Bronchial epithelial cell (primary cell): ENCODE results near the gene SPOPL. TPM values are rescaled to one million over a fixed set of nuclear protein-coding genes. Genes with fewer than 3 reads are reported as not detected.
"Not testable (repeated sequence)": the region's sequence is repeated elsewhere in the genome, so short reads cannot be mapped to it uniquely, and the experiment has no call there.

Experiments used
- DNase-seq: peaks from one replicate; pipeline ENCODE4 v3.0.0-alpha.2; 2010; ENCODE audit warnings: low read depth
- FAIRE-seq: peaks from 2 replicates; lab custom pipeline; 2011; peaks lifted over from hg19 to GRCh38; lab: Jason Lieb, UNC
- H3K27me3 ChIP-seq: 2 replicates; pipeline ENCODE4 v1.5.1; 2011; ENCODE audit warnings: low read length; ENCODE audit not compliant: control insufficient read depth, insufficient read depth
- H3K36me3 ChIP-seq: 2 replicates; pipeline ENCODE4 v1.5.1; 2011; ENCODE audit warnings: low read length; ENCODE audit not compliant: control insufficient read depth, insufficient read depth
- H3K4me3 ChIP-seq: 2 replicates; pipeline ENCODE4 v1.5.1; 2011; ENCODE audit warnings: mild to moderate bottlenecking, low read depth, low read length, control low read depth
- total RNA-seq: library from RNA; depleted of rRNA; stranded (reverse); fragments of >200 nt; gene quantifications from 2 replicates; pipeline ENCODE4 v1.2.1, GENCODE V29; 2014
- TF ChIP-seq, protein P1 (sequence below): IDR thresholded peaks from 2 replicates; pipeline ENCODE4 v1.5.1; 2011; ENCODE audit warnings: mild to moderate bottlenecking, moderate library complexity, low read length, control low read depth, inconsistent platforms; ENCODE audit not compliant: insufficient read depth, severe bottlenecking

Gene SPOPL
- total RNA-seq, 1 donor from 2014 or later = 34.8 TPM

DNA sequence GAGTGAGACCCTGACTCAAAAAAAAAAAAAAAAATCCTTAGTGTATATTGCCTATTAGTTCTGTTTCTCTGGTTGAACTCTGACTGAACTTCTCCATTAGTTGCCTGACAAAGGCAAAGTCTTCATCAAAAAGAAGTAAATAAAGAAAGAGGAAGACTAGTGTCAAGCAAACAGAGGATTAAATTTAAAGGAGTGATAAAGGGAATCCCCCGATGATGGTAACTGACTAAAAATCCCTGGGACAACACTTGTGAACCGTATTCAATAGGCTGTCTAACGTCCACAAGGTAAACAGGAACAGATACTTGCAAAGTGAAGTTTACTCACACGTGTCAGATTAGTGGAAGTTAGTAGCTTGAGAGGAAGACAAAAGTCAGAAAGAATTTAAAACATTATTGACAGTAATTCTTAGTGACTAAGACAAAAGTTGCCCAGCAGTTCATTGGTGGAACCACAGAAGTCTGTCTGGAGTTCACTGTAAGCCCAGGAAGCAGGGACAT is 26.2 kb upstream of the SPOPL start:
- TF ChIP-seq, protein P1, sequence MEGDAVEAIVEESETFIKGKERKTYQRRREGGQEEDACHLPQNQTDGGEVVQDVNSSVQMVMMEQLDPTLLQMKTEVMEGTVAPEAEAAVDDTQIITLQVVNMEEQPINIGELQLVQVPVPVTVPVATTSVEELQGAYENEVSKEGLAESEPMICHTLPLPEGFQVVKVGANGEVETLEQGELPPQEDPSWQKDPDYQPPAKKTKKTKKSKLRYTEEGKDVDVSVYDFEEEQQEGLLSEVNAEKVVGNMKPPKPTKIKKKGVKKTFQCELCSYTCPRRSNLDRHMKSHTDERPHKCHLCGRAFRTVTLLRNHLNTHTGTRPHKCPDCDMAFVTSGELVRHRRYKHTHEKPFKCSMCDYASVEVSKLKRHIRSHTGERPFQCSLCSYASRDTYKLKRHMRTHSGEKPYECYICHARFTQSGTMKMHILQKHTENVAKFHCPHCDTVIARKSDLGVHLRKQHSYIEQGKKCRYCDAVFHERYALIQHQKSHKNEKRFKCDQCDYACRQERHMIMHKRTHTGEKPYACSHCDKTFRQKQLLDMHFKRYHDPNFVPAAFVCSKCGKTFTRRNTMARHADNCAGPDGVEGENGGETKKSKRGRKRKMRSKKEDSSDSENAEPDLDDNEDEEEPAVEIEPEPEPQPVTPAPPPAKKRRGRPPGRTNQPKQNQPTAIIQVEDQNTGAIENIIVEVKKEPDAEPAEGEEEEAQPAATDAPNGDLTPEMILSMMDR = no peak
- no peak overlapping the region for H3K4me3 ChIP-seq
- no peak for FAIRE-seq
- peak; percentile 27 for DNase-seq
- no peaks in the 10 kb centered on the region for H3K36me3 ChIP-seq
- H3K27me3 ChIP-seq = no peaks in the 10 kb centered on the region

- DNase-seq (peak; percentile 66), FAIRE-seq (no peak)
- H3K27me3 ChIP-seq = no peaks in the 10 kb centered on the region
- TF ChIP-seq, protein P1 = no peak
- no peaks in the 10 kb centered on the region for H3K36me3 ChIP-seq
- H3K4me3 ChIP-seq = no peak overlapping the region
These were observed 25.4 kb upstream of the SPOPL start for GRCh38 chr2:138476186-138476585.

GRCh38 chr2:138476940-138477339 is 24.6 kb upstream of the SPOPL start:
- TF ChIP-seq, protein P1 = no peak
- Histone ChIP-seq H3K27me3 (no peaks in the 10 kb centered on the region), H3K4me3 (no peak overlapping the region), H3K36me3 (no peaks in the 10 kb centered on the region)
- FAIRE-seq = no peak
- no peak for DNase-seq

GRCh38 chr2:138482796-138483195 is 18.8 kb upstream of the SPOPL start:
- not testable (repeated sequence) for H3K36me3 ChIP-seq, FAIRE-seq

DNA sequence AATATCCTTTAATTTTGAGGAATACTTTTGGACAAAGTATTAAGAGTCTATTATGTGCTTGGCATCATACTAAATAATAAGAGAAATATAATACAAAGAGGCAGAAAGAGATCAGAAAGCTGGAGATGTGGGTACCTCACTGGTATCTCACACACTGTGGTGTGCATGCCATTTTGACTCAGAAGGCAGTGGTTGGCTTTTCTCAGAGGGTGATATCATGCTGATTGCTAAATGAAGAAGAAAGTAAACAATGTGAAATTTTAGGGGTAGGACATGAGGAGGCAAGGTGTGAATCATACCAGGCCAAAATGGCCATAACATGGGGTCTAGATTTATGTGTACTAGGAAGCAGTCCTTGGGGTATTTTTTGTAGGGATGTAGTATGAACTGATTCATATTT is 16.6 kb upstream of the SPOPL start:
- no peak for FAIRE-seq
- TF ChIP-seq, protein P1 = no peak
- DNase-seq = peak; percentile 81
- no peak overlapping the region for H3K4me3 ChIP-seq
- H3K36me3 ChIP-seq = no peaks in the 10 kb centered on the region
- no peaks in the 10 kb centered on the region for H3K27me3 ChIP-seq

More at GRCh38 chr2:138482796-138483195, 18.8 kb upstream of the SPOPL start:
- not testable (repeated sequence) for H3K27me3 ChIP-seq, H3K4me3 ChIP-seq, DNase-seq

- TF ChIP-seq, protein P1 = no peak
- H3K4me3 ChIP-seq = no peak overlapping the region
- FAIRE-seq (no peak), DNase-seq (no peak)
- H3K36me3 ChIP-seq = no peaks in the 10 kb centered on the region
- no peaks in the 10 kb centered on the region for H3K27me3 ChIP-seq
These were observed 15.0 kb upstream of the SPOPL start for GRCh38 chr2:138486363-138487198.
